WTC11 (cell line): ENCODE results near the gene CTDSPL.

ENCODE experiments used
- AFF4 ChIP-seq: sonication (generic); formaldehyde crosslinking; IDR thresholded peaks from 2 replicates; pipeline ENCODE4 v1.8.1; 2023; ENCODE audit warnings: mild to moderate bottlenecking, missing genetic modification reagents, borderline replicate concordance
- CTCF ChIP-seq: fragments of 200-600 bp; IDR thresholded peaks from 2 replicates; pipeline ENCODE4 v1.8.0; 2022; ENCODE audit warnings: antibody characterized with exemption
- ELF4 ChIP-seq: sonication (generic); formaldehyde crosslinking; IDR thresholded peaks from 2 replicates; pipeline ENCODE4 v1.8.1; 2022; ENCODE audit warnings: low read depth, mild to moderate bottlenecking, moderate library complexity, missing genetic modification reagents
- ESRRA ChIP-seq: sonication (generic); formaldehyde crosslinking; IDR thresholded peaks from 2 replicates; pipeline ENCODE4 v1.8.1; 2022; ENCODE audit warnings: mild to moderate bottlenecking, missing genetic modification reagents, borderline replicate concordance
- IRF2 ChIP-seq: sonication (generic); formaldehyde crosslinking; IDR thresholded peaks from 2 replicates; pipeline ENCODE4 v1.8.0; 2022; ENCODE audit warnings: low read depth, missing genetic modification reagents, borderline replicate concordance
- JUN ChIP-seq: sonication (generic); formaldehyde crosslinking; IDR thresholded peaks from 2 replicates; pipeline ENCODE4 v1.8.0; 2023; ENCODE audit warnings: mild to moderate bottlenecking, missing genetic modification reagents
- MAX ChIP-seq: sonication (generic); formaldehyde crosslinking; IDR thresholded peaks from 2 replicates; pipeline ENCODE4 v1.8.0; 2022; ENCODE audit warnings: mild to moderate bottlenecking, missing genetic modification reagents
- NFE2L1 ChIP-seq: sonication (generic); formaldehyde crosslinking; IDR thresholded peaks from 2 replicates; pipeline ENCODE4 v1.8.1; 2023; ENCODE audit warnings: missing genetic modification reagents
- SP1 ChIP-seq: sonication (generic); formaldehyde crosslinking; conservative IDR thresholded peaks from 2 replicates; pipeline ENCODE4 v1.8.1; 2022; ENCODE audit warnings: missing genetic modification reagents
- USF2 ChIP-seq: sonication (generic); formaldehyde crosslinking; IDR thresholded peaks from 2 replicates; pipeline ENCODE4 v1.8.1; 2023; ENCODE audit warnings: mild to moderate bottlenecking, missing genetic modification reagents, moderate library complexity

- TF ChIP-seq AFF4 (no peak), CTCF (no peak), NFE2L1 (CRISPR knock-in tag) (no peak), USF2 (no peak), MAX (no peak), ELF4 (CRISPR knock-in tag) (no peak), ESRRA (CRISPR knock-in tag) (no peak), JUN (CRISPR knock-in tag) (no peak), SP1 (CRISPR knock-in tag) (no peak), IRF2 (CRISPR knock-in tag) (no peak)
Measured at GRCh38 chr3:37987315-37987697, 125.6 kb downstream of the CTDSPL start.
